ENCODE results near the gene CLPSL1. TPM values are rescaled to one million over a fixed set of nuclear protein-coding genes. Genes with fewer than 3 reads are reported as not detected.

The CLPSL1 gene
- total RNA-seq, 1 donor from 2014 or later = not detected

DNA sequence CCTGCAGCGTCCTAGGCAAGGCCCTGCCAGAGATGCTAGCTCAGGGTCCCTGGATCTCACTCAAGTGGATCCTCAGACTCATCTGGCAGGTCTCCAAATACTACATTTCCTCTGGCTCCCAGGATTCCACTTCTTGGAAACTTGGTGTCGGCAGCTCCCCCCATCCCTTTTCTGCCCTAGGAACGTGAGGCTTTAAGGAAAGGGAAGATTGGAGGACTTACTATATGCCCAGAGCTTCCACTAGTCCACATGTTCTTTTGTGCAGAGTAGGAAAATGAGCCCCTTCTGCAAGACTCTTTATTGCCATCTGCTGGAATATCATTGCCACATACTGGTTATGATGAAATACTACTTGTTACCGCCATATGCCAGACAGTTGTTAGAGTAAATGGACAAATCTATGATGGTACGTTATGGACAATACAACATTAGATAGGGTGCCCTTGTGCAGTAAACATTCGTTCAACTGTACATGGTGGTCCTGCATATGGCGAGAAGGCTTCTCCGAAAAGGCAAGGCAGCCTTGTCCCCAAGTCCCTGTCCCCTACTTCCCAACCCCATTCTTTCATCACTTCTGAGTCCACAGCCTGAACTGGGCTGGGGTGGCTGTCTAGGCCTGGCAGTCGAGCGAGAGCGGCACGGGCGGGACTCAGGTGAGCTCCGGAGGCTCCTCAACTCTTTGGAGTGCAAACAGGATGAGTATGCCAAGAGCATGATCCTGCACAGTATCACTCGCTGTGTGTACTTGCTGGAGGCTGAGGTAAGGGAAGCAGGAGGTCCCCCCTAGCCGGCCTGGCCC, 43.2 kb upstream of the CLPSL1 start:
- Mint-ChIP-seq H3K27me3 (ENCODE audit: insufficient read depth, low read depth) (peaks cover 8% of the 10 kb centered on the region), H3K4me1 (peaks cover 70% of the 10 kb centered on the region), H3K27ac (peak overlapping the region; percentile 86), H3K4me3 (no peak overlapping the region), H3K9me3 (no peaks in the 10 kb centered on the region), H3K36me3 (no peaks in the 10 kb centered on the region)
- Histone ChIP-seq H3K27me3 (no peaks in the 10 kb centered on the region), H2AFZ (replicated peaks) (peak overlapping the region; percentile 26), H4K20me1 (ENCODE audit: low read depth) (no peaks in the 10 kb centered on the region), H3K27ac (peak overlapping the region; percentile 90), H3K79me2 (ENCODE audit: low read depth) (no peaks in the 10 kb centered on the region), H3F3A (ENCODE audit: low read depth) (peaks cover 59% of the 10 kb centered on the region), H3K4me3 (no peak overlapping the region), H3K36me3 (no peaks in the 10 kb centered on the region), H3K9me3 (ENCODE audit: low read depth) (no peaks in the 10 kb centered on the region), H3K9ac (no peak overlapping the region), H3K4me1 (peaks cover 43% of the 10 kb centered on the region), H3K4me2 (no peak overlapping the region)
- no peak for TF ChIP-seq EZH2phosphoT487 (IDR thresholded peaks at IDR 0.05)
- TF ChIP-seq CTCF (IDR thresholded peaks at IDR 0.05) = peak; percentile 62
- TF ChIP-seq EZH2 (IDR thresholded peaks at IDR 0.05) = no peak
- DNase-seq (ENCODE audit: low spot score) = no peak

DNA sequence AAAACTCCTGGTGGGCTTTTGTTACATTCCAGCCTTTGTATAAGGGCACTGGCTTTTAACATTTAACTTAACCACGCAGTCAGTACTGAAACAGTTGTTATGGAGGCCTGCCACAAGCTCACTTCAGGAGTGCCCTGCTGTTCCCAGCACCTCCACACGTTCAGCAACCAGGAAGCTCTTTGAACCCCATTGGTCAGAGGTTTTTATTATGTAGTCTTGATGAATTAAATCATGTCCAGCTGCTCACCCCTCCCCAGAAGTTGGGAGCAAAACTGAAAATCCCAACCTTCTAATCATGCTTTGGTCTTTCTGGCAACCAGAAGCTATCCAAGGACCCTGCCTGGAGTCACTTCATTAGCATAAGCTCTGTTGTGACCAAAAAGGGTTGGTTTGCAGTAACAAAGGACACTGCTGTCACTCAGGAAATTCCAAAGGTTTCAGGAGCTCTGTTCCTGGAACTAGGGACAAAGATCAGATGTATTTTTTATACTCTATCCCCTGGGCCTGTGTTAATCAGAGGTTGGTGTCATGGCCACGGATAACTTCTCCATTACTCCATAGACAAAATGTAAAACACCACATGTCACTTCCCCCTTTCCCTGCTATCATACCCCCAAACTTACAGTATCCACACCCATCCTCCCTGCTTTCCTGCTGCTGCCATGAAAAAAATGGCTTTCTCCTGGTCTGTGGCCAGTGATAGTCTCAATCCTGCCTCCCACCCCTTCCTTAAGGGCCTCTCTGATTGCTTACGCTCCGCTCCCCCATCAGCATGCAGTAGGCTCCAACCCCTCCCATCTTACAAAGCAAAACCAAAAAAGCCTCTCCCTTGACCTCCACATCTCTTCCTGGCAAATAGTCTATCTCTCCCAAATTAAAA, 40.9 kb upstream of the CLPSL1 start:
- Mint-ChIP-seq H3K4me3 (peak overlapping the region; percentile 65), H3K27ac (peak overlapping the region; percentile 99), H3K36me3 (no peaks in the 10 kb centered on the region), H3K27me3 (ENCODE audit: insufficient read depth, low read depth) (peaks cover 14% of the 10 kb centered on the region), H3K9me3 (no peaks in the 10 kb centered on the region), H3K4me1 (peaks cover 62% of the 10 kb centered on the region)
- Histone ChIP-seq H3K36me3 (no peaks in the 10 kb centered on the region), H3K9me3 (ENCODE audit: low read depth) (no peaks in the 10 kb centered on the region), H3K27ac (peak overlapping the region; percentile 90), H3K79me2 (ENCODE audit: low read depth) (no peaks in the 10 kb centered on the region), H3K4me1 (peaks cover 38% of the 10 kb centered on the region), H3F3A (ENCODE audit: low read depth) (peaks cover 46% of the 10 kb centered on the region), H2AFZ (replicated peaks) (no peak overlapping the region), H3K9ac (no peak overlapping the region), H3K4me2 (peak overlapping the region; percentile 69), H4K20me1 (ENCODE audit: low read depth) (no peaks in the 10 kb centered on the region), H3K4me3 (peak overlapping the region; percentile 28), H3K27me3 (no peaks in the 10 kb centered on the region)
- TF ChIP-seq EZH2 (IDR thresholded peaks at IDR 0.05) = no peak
- TF ChIP-seq EZH2phosphoT487 (IDR thresholded peaks at IDR 0.05) = no peak
- TF ChIP-seq CTCF (IDR thresholded peaks at IDR 0.05) = no peak
- peak; percentile 89 for DNase-seq (ENCODE audit: low spot score)

GRCh38 chr6:35742842-35743241, 38.0 kb upstream of the CLPSL1 start:
- H3F3A ChIP-seq (ENCODE audit: low read depth) = peaks cover 40% of the 10 kb centered on the region
- Mint-ChIP-seq H3K9me3 (peaks cover 6% of the 10 kb centered on the region), H3K4me1 (peaks cover 45% of the 10 kb centered on the region), H3K27ac (peak overlapping the region; percentile 97), H3K27me3 (ENCODE audit: insufficient read depth, low read depth) (peaks cover 11% of the 10 kb centered on the region), H3K4me3 (peak overlapping the region; percentile 7), H3K36me3 (peaks cover 3% of the 10 kb centered on the region)
- H3K27me3 ChIP-seq = no peaks in the 10 kb centered on the region
- H2AFZ ChIP-seq (replicated peaks) = peak overlapping the region; percentile 8
- no peak for DNase-seq (ENCODE audit: low spot score)
- H3K4me1 ChIP-seq = peaks cover 33% of the 10 kb centered on the region
- H3K4me3 ChIP-seq = no peak overlapping the region
- H3K4me2 ChIP-seq = no peak overlapping the region
- H3K27ac ChIP-seq = no peak overlapping the region
- no peaks in the 10 kb centered on the region for H3K79me2 ChIP-seq (ENCODE audit: low read depth)
- no peak for TF ChIP-seq EZH2phosphoT487 (IDR thresholded peaks at IDR 0.05)
- peak; percentile 5 for TF ChIP-seq CTCF (IDR thresholded peaks at IDR 0.05)
- no peak overlapping the region for H3K9ac ChIP-seq
- H3K9me3 ChIP-seq (ENCODE audit: low read depth) = no peaks in the 10 kb centered on the region
- H4K20me1 ChIP-seq (ENCODE audit: low read depth) = no peaks in the 10 kb centered on the region
- no peaks in the 10 kb centered on the region for H3K36me3 ChIP-seq

Data from neural progenitor cell (in vitro differentiated cells).